Keratinocyte (primary cell): ENCODE data around the gene CSNK2A2. TPM values are rescaled to one million over a fixed set of nuclear protein-coding genes. Genes with fewer than 3 reads are reported as not detected.

Source experiments
- DNase-seq: peaks from one replicate; pipeline ENCODE4 v3.0.0-alpha.2; 2011; ENCODE audit warnings: low read depth, missing footprints, low spot score
- FAIRE-seq: peaks from 2 replicates; lab custom pipeline; 2011; peaks lifted over from hg19 to GRCh38; lab: Jason Lieb, UNC
- H2AFZ ChIP-seq: 2 replicates; pipeline ENCODE4 v1.6.0; 2012; ENCODE audit warnings: low read length, control low read depth, inconsistent platforms; ENCODE audit not compliant: control insufficient read depth
- H3K27ac ChIP-seq: 2 replicates; pipeline ENCODE4 v1.5.1; 2011; ENCODE audit warnings: low read length; ENCODE audit not compliant: control insufficient read depth, insufficient read depth
- H3K27me3 ChIP-seq: 3 replicates; pipeline ENCODE4 v1.6.0; 2011; ENCODE audit warnings: low read length; ENCODE audit not compliant: control insufficient read depth, insufficient read depth; ENCODE audit errors: extremely low read depth
- H3K36me3 ChIP-seq, 2 experiments: 2 replicates in 1 of 2; 3 replicates in 1 of 2; pipeline ENCODE4 v1.5.1; 2011; ENCODE audit warnings: low read length in 2 of 2, mild to moderate bottlenecking in 1 of 2; ENCODE audit not compliant: control insufficient read depth in 2 of 2, insufficient read depth in 2 of 2; ENCODE audit errors: extremely low read depth in 1 of 2
- H3K4me1 ChIP-seq: 3 replicates; pipeline ENCODE4 v1.5.1; 2011; ENCODE audit warnings: low read length; ENCODE audit not compliant: control insufficient read depth, insufficient read depth; ENCODE audit errors: extremely low read depth
- H3K4me2 ChIP-seq: 3 replicates; pipeline ENCODE4 v1.6.0; 2011; ENCODE audit warnings: low read depth, low read length; ENCODE audit not compliant: control insufficient read depth, insufficient read depth; ENCODE audit errors: extremely low read depth
- H3K4me3 ChIP-seq, 3 experiments: fragments of 200-600 bp in 1 of 3; sonication (generic) in 1 of 3; 2 replicates in 2 of 3; 3 replicates in 1 of 3; pipeline ENCODE4 v1.5.1; 2011 to 2016; ENCODE audit warnings: low read length in 3 of 3, mild to moderate bottlenecking in 3 of 3, control low read depth in 2 of 3, inconsistent platforms in 1 of 3, low read depth in 1 of 3, mixed read lengths in 1 of 3, mixed run types in 1 of 3, moderate library complexity in 1 of 3; ENCODE audit not compliant: control insufficient read depth in 2 of 3, insufficient read depth in 2 of 3; ENCODE audit errors: extremely low read depth in 1 of 3
- H3K79me2 ChIP-seq: 2 replicates; pipeline ENCODE4 v1.6.0; 2012; ENCODE audit warnings: low read length; ENCODE audit not compliant: control insufficient read depth, insufficient read depth
- H3K9ac ChIP-seq: 3 replicates; pipeline ENCODE4 v1.6.0; 2011; ENCODE audit warnings: low read length; ENCODE audit not compliant: control insufficient read depth, insufficient read depth; ENCODE audit errors: extremely low read depth
- H3K9me1 ChIP-seq: 3 replicates; pipeline ENCODE4 v1.6.0; 2011; ENCODE audit warnings: low read length; ENCODE audit not compliant: control insufficient read depth, insufficient read depth; ENCODE audit errors: extremely low read depth
- H3K9me3 ChIP-seq: 2 replicates; pipeline ENCODE4 v1.5.1; 2012; ENCODE audit warnings: low read depth, low read length; ENCODE audit not compliant: control insufficient read depth
- H4K20me1 ChIP-seq: 3 replicates; pipeline ENCODE4 v1.6.0; 2011; ENCODE audit warnings: low read length; ENCODE audit not compliant: control insufficient read depth, insufficient read depth; ENCODE audit errors: extremely low read depth
- EZH2 ChIP-seq: IDR thresholded peaks from one replicate; pipeline ENCODE4 v1.6.1; 2012; ENCODE audit warnings: inconsistent platforms, mild to moderate bottlenecking, low read length, moderate library complexity
- dilution Hi-C: fragments of 300-500 bp; cut with MboI; formaldehyde crosslinking; loops from one replicate; pipeline ENCODE4 v1.7.0; 2020; ENCODE audit warnings: low sequenced_read_pairs; ENCODE audit not compliant: extremely low pct_ligation_motif_present
- polyA plus RNA-seq, 5 experiments: library from polyadenylated mRNA; depleted of rRNA in 3 of 5; stranded (reverse) in 3 of 5; stranded (forward) in 1 of 5; unstranded in 1 of 5; fragments of >200 nt; gene quantifications; 1 replicate in 1 of 5; 2 replicates in 3 of 5; 3 replicates in 1 of 5; pipeline versions ENCODE4 v1.2.1 to v1.2.3, GENCODE V29; 2011 to 2012; ENCODE audit warnings: missing spikeins in 2 of 5, low read depth in 1 of 5, low replicate concordance in 1 of 5
- TF ChIP-seq, protein P1 (sequence below), 3 experiments: IDR thresholded peaks in 1 of 3; conservative IDR thresholded peaks in 1 of 3; optimal IDR thresholded peaks in 1 of 3; 2 replicates in 2 of 3; 3 replicates in 1 of 3; pipeline versions ENCODE3 to v1.5.1; 2011; ENCODE audit warnings: low read length in 3 of 3, mild to moderate bottlenecking in 3 of 3, moderate library complexity in 2 of 3, control low read depth in 1 of 3, inconsistent platforms in 1 of 3; ENCODE audit not compliant: insufficient read depth in 2 of 3; ENCODE audit errors: extremely low read depth in 1 of 3

CSNK2A2 gene
- polyA plus RNA-seq, 1 donor (not counting 4 experiments of a cell fraction or from before 2014, with no cell fraction given): 49.6 TPM

- Histone ChIP-seq H4K20me1 (no peaks in the 10 kb centered on the region), H3K9ac (no peak overlapping the region), H3K27ac (no peak overlapping the region), H3K4me3 (no peak overlapping the region), H3K4me1 (peaks cover 8% of the 10 kb centered on the region), H3K4me2 (no peak overlapping the region), H3K27me3 (no peaks in the 10 kb centered on the region), H2AFZ (no peak overlapping the region), H3K36me3 (no peaks in the 10 kb centered on the region), H3K9me3 (no peaks in the 10 kb centered on the region), H3K9me1 (no peaks in the 10 kb centered on the region), H3K79me2 (no peaks in the 10 kb centered on the region)
- TF ChIP-seq, protein P1, sequence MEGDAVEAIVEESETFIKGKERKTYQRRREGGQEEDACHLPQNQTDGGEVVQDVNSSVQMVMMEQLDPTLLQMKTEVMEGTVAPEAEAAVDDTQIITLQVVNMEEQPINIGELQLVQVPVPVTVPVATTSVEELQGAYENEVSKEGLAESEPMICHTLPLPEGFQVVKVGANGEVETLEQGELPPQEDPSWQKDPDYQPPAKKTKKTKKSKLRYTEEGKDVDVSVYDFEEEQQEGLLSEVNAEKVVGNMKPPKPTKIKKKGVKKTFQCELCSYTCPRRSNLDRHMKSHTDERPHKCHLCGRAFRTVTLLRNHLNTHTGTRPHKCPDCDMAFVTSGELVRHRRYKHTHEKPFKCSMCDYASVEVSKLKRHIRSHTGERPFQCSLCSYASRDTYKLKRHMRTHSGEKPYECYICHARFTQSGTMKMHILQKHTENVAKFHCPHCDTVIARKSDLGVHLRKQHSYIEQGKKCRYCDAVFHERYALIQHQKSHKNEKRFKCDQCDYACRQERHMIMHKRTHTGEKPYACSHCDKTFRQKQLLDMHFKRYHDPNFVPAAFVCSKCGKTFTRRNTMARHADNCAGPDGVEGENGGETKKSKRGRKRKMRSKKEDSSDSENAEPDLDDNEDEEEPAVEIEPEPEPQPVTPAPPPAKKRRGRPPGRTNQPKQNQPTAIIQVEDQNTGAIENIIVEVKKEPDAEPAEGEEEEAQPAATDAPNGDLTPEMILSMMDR (optimal IDR thresholded peaks at IDR 0.05 in 1 of 3, IDR thresholded peaks at IDR 0.05 in 1 of 3, conservative IDR thresholded peaks at IDR 0.05 in 1 of 3; ENCODE audit: extremely low read depth in 1 of 3, insufficient read depth in 2 of 3, low read length in 3 of 3): no peak
- no peak for TF ChIP-seq EZH2
- FAIRE-seq (no peak), DNase-seq (no peak)
- dilution Hi-C loops: loop anchor here (25.0 kb wide), 1 partner anchor 100 kb away; no protein-coding TSS in a partner anchor
These were observed 13.9 kb upstream of the CSNK2A2 start for GRCh38 chr16:58211846-58212245.

- no peaks in the 10 kb centered on the region for H3K79me2 ChIP-seq
- FAIRE-seq: no peak
- no peak overlapping the region for H3K27ac ChIP-seq
- H3K9me3 ChIP-seq: no peaks in the 10 kb centered on the region
- no peak overlapping the region for H3K4me3 ChIP-seq
- no peaks in the 10 kb centered on the region for H3K36me3 ChIP-seq
- peaks cover 8% of the 10 kb centered on the region for H3K4me1 ChIP-seq
- no peak overlapping the region for H3K4me2 ChIP-seq
- no peaks in the 10 kb centered on the region for H3K27me3 ChIP-seq
- dilution Hi-C loops: loop anchor here (25.0 kb wide), 1 partner anchor 101 kb away; no protein-coding TSS in a partner anchor
- DNase-seq: no peak
- H2AFZ ChIP-seq: no peak overlapping the region
- TF ChIP-seq EZH2: no peak
- TF ChIP-seq, protein P1 (optimal IDR thresholded peaks at IDR 0.05 in 1 of 3, IDR thresholded peaks at IDR 0.05 in 1 of 3, conservative IDR thresholded peaks at IDR 0.05 in 1 of 3; ENCODE audit: extremely low read depth in 1 of 3, insufficient read depth in 2 of 3, low read length in 3 of 3): no peak
- no peaks in the 10 kb centered on the region for H3K9me1 ChIP-seq
- H4K20me1 ChIP-seq: no peaks in the 10 kb centered on the region
- H3K9ac ChIP-seq: no peak overlapping the region
These were observed 13.3 kb upstream of the CSNK2A2 start for GRCh38 chr16:58211245-58211644.
